Activated CD8-positive, alpha-beta memory T cell treated with anti-CD3 and anti-CD28 coated beads, Interleukin-2, amount 50 U/mL, for 1 hour (primary cell): Measurements from ENCODE around the gene ASXL2.
"Not testable (repeated sequence)": the region's sequence is repeated elsewhere in the genome, so short reads cannot be mapped to it uniquely, and the experiment has no call there.

ENCODE experiments used
- DNase-seq: peaks from one replicate; pipeline ENCODE4 v3.0.0-alpha.2; 2020; ENCODE audit errors: extremely low read depth

The ASXL2 gene

GRCh38 chr2:25736899-25737515, 141.3 kb downstream of the ASXL2 start:
- no peak for DNase-seq

- DNase-seq = no peak
Measured at GRCh38 chr2:25735835-25736234, 142.5 kb downstream of the ASXL2 start.

DNA sequence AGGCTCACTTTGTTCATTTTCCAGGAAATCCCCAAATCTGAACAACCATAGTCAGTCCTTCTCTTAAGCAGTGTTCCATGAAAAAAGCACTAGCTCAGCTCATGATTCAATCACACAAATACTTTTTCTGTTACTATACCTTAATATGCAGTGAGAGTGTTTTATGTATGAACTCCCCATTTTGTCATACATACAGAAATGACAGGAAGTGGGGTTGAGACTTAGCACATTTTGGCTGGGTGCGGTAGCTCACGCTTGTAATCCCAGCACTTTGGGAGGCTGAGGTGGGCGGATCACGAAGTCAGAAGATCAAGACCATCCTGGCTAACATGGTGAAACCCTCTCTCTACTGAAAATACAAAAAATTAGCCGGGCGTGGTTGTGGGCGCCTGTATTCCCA, 149.7 kb downstream of the ASXL2 start:
- no peak for DNase-seq

DNA sequence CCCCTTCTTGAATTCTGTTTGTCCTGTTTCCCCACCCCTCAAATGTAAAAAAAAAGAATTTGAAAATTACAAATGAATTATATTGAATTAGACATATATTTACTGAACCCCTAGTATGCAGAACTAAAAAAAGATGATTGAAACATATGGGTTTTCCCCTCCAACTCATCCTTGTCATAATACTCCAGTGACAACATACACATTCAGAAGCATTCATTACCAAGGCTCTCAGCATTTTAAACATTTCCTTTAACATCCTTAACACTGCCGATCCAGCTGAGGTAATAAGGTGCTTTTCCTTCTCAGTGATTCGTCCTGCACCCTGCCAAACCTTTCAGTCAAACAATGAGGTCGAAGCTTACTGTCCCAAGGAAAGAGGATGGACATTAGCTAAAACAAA, 151.8 kb downstream of the ASXL2 start:
- DNase-seq = no peak

GRCh38 chr2:25725877-25726276, 152.4 kb downstream of the ASXL2 start:
- DNase-seq = no peak

- no peak for DNase-seq
Measured at GRCh38 chr2:25724756-25725155, 153.5 kb downstream of the ASXL2 start.

GRCh38 chr2:25722224-25722623, 156.1 kb downstream of the ASXL2 start:
- DNase-seq = no peak

- DNase-seq = no peak
Measured at GRCh38 chr2:25720575-25720974, 157.7 kb downstream of the ASXL2 start.

- DNase-seq = no peak
Measured at GRCh38 chr2:25714740-25715139, 163.5 kb downstream of the ASXL2 start.

DNA sequence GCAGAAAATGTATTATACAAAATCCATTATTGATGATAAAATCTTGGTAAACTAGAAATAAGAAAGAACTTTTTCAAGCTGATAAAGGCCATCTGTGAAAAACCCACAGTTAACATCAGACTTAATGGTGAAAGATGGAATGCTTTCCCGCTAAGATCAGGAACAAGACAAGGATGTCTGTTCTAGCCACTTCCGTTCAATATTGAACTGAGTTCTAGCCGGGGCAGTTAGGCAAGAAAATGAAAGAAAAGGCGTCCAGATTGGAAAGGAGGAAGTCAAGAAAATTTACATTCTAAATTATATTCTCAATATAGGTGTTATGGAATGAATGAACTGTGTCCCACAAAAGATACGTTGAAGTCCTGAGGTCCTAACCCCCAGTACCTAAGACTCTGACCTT, 165.8 kb downstream of the ASXL2 start:
- DNase-seq = no peak

DNA sequence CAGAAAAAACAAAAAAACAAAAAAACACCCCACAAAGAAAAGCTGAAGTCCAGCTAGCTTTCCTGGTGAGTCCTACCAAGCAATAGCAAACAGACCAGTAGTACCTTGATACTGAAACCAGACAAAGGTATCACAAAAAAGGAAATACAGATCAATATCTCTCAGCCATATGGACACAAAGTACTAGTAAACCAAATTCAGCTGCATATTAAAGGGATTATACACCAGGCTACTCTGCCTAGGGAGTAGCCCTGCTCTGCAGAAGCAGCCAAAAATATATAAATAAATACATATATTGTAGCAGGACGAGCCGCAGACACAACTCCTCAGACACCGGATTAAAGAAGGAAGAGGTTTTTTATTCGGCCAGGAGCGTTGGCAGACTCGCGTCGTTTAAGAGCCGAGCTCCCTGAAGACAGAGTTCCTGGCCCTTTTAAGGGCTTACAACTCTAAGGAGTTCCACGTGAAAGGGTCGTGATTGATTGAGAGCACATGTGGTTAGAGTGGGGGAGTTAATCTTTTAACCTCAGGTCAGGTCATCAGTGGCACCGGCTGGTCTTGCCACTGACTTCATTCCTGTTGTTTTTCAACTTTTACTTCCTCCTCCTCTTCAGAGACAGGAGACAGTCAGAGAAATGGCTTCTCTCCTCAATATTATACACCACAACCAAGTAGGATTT, 166.5 kb downstream of the ASXL2 start:
- no peak for DNase-seq

DNA sequence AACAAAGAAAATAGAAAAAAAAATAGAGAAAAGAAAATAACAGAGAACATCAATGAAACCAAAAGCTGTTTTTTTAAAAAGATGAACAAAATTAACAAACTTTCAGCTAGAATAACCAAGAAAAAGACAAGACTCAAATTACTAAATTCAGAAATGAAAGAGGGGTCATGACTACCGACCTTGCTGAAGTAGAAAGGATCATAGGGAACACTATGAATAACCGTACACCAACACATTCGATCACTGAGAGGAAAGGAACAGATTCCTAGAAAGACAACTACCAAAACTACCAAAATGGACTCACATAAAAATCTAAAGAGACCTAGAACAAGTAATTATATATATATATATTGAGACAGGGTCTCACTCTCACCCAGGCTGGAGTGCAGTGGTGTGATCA, 167.5 kb downstream of the ASXL2 start:
- no peak for DNase-seq

GRCh38 chr2:25709349-25709748, 168.9 kb downstream of the ASXL2 start:
- DNase-seq = no peak

- DNase-seq = no peak
Measured at GRCh38 chr2:25707927-25708590, 170.2 kb downstream of the ASXL2 start.

DNA sequence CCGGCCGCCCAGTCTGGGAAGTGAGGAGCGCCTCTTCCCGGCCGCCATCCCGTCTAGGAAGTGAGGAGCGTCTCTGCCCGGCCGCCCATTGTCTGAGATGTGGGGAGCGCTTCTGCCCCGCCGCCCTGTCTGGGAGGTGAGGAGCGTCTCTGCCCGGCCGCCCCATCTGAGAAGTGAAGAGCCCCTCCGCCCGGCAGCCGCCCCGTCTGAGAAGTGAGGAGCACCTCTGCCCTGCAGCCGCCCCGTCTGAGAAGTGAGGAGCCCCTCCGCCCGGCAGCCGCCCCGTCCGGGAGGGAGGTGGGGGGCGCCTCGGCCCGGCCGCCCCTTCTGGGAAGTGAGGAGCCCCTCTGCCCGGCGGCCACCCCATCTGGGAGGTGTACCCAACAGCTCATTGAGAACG, 172.7 kb downstream of the ASXL2 start:
- DNase-seq = not testable (repeated sequence)

GRCh38 chr2:25701801-25702200, 176.5 kb downstream of the ASXL2 start:
- no peak for DNase-seq

- DNase-seq = no peak
Measured at GRCh38 chr2:25700221-25700660, 178.0 kb downstream of the ASXL2 start.

DNA sequence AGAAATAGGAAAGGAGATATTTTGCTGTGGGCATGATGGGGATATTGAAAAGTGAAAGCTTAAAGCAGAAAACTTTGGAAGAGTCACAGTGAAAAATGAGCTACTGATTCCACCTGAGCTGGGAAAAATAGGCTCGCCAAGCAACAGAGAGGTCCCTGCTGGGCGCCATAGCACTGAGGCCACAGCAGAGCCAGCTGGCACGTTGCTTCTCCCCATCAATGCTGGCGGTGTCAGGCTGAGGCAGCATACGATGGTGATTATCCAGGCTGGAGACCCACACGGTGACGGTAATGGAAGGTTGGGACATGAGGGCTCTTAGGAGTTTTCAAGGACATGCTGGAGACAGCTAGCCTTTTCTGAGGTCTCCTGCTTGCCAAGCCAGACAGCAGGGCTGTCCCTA, 179.1 kb downstream of the ASXL2 start:
- no peak for DNase-seq

GRCh38 chr2:25698752-25699151, 179.5 kb downstream of the ASXL2 start:
- no peak for DNase-seq

DNA sequence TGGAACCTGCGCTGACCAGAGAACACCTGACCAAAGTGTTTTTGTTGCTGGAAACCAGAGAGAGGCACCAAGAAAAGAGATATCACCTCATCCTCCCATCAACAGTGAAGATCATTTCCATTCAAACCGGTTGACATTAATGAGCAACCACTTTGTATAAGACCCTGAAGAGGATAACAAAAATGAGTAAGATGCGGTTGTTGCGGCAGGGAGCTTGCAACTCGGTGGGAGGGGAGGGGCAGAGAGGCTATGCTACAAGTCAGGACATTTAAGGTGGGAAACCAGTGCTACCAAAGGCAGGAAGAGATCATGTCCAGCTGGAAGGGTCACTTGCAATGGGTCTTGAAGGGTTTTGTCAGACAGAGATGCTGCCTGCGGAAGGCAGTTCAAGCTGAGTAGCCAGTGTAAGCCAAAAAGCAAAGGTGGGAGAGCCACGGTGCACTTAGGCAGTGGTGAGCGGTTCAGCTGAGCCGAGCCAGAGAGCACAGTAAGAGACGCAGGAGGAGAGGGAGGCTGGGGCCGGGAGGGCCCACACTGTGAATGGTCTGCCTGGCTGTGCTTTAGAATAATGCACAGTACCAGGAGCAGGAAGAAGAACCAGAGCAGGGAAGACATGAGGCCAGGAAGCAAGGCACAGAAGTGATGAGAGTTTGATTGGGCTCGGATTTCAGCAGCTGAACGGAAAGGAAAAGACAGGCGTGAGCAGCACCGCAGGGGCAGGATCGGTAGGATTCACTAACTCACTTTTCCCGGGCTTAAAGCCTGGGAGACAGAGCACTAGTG, 180.5 kb downstream of the ASXL2 start:
- no peak for DNase-seq

- no peak for DNase-seq
Measured at GRCh38 chr2:25692737-25693445, 185.4 kb downstream of the ASXL2 start.

DNA sequence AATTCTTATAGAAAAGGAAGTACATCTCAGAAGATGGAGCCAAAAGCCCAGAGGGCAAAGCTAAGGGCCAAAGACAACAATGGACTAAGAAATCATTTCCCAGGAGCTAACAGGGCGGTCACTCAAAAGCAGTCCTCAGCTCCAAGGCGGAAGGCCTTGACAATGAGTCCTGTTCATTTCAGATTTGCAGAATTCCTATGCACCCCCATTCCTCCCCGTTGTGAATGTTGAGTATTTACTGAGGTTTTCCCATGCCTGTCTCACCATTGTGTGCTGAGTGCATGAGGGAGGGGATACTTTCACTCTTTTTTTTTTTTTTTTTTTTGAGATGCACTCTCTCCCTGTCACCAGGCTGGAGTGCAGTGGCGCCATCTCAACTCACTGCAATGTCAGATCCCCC, 186.1 kb downstream of the ASXL2 start:
- DNase-seq = no peak
